Dedifferentiated amniotic fluid mesenchymal stem cell (primary cell): Measurements from ENCODE around the gene C3orf52.

Experiments
- DNase-seq: peaks from one replicate; pipeline ENCODE4 v3.0.0-alpha.2; 2016; ENCODE audit errors: extremely low spot score

Gene C3orf52

GRCh38 chr3:112119962-112120836 lies 34.0 kb downstream of the C3orf52 start:
- DNase-seq, result no peak

GRCh38 chr3:112121577-112122547 lies 35.7 kb downstream of the C3orf52 start:
- DNase-seq, result no peak

- DNase-seq, result no peak
Measured at GRCh38 chr3:112122870-112123269, 36.7 kb downstream of the C3orf52 start.

DNA sequence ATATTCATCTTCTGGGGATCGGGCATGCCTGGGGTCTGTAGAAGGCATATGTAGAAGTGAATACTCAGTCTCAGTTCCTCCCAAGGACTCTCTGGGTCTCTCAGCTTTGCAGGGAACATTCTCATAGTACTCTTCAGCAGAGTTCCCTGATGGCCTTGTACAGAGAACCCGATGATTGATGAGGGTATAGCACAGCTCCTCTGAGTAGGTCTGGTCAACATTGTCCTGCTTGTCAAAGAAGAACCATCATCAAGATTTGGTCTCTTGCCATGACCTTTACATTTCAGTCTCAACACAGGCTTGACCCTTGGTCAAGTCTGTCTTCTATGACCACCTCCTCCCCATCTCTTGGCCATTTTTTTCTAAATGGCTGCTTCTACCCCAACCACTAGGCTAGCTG lies 37.4 kb downstream of the C3orf52 start:
- no peak for DNase-seq

GRCh38 chr3:112124907-112125607 lies 38.9 kb downstream of the C3orf52 start:
- no peak for DNase-seq

- peak; percentile 52 for DNase-seq
Measured at GRCh38 chr3:112126511-112126911, 40.3 kb downstream of the C3orf52 start.

GRCh38 chr3:112127522-112128494 lies 41.6 kb downstream of the C3orf52 start:
- DNase-seq, result no peak

DNA sequence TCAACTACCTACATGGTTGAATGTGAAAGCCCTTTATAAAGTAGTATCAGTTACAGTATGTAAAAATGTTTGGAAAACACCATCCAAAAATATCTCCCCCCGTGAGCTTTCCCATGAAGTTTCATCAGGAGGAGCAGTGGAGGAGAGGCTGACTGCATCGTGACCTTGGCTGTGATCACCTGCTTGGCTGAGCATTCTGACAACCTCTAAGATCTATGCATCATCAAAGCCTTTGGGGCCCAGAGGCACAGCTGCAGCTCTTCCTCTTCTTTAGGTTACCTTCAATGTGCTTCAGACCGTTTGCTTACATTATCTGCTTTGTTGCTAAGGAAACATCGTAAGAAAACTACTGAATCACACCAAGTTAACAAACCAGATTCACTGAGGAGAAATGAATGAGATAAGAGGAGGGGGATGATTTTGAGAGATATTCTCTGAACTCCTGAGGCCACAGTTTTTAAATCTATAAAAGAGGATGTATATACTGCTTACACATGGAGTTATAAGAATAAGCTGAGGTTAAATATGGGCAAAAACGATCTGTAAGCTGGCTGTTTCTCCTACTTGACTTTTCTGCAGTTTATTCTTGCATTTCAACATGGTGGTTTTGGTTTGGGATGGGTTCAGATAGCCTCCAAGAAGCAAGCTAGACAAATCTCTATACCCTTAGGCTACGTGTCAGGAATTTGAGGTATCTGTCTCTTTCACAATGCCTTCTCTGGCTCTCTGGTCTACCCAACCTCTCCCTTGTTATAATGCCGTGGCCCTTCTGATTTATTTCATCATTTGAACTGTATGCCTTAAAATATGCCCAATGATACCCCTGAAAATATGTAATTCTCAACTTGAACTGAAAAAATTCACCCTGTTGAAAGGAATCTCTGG lies 42.9 kb downstream of the C3orf52 start:
- peak; percentile 54 for DNase-seq

DNA sequence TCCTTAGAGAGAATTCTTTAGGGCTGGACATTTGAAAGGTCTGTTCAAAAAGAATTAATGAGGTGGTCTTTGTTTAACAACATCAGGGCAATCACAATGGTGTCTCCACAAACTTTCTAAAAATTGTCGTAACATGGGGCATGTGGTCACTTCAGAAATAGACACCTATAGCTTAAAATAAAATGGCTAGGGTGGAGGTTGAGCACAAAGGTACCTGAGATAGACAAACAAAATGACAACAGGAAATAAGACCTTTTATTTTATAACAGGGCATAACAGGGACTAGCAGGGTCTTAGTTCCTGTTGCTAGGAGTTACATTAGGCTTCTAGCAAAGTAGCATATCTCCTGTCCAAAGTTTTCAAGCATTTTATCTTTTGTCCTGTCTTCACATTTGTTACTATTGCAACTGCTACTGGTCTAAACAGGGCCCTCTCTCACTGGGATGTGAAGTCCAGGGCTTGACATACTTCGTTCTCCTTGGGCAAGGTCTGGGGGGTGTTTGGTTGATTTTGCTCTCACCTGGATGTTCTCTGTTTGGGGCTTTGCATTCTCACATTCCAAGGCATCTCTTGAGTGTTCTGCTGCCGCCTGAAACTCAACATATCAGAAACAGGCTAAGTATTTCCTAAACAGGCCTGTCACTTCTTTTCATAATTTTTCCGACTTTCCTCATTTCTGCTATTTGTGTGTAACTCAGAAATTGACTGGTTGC lies 43.9 kb downstream of the C3orf52 start:
- DNase-seq, result no peak

DNA sequence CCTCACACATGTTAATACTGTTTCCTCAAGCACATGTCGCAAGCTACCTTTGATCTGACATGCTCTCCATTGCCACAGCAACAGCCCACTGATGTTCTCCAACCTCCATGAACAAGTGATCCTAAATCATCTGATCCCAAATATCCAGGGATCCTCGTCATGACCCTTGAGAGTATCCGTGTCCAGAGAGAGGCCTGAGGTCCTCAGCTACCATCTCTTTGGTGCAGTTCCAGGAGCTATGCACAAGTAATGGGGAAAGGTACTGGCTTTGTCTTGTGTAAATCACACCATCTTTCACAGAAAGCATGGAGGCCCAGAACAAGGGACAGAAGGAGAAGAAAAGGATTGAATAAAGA lies 44.4 kb downstream of the C3orf52 start:
- no peak for DNase-seq

DNA sequence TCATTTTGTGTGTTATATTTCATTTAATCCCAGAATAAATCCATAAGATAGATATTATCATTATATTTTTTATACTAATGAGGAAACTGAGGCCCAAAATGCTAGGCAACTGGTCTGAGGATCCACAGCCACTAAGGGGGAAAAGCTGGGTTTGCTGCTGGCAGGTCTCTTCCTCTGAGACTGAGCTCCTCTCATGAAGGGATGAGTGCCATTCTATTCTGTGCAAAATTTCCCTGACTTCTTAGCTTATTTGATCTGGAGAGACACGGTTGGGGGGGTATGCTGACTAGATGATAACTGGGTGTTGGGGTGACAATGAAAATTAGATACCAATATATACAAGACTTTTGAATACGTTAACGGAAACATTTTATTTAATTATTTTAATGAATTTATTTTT lies 44.9 kb downstream of the C3orf52 start:
- no peak for DNase-seq

DNA sequence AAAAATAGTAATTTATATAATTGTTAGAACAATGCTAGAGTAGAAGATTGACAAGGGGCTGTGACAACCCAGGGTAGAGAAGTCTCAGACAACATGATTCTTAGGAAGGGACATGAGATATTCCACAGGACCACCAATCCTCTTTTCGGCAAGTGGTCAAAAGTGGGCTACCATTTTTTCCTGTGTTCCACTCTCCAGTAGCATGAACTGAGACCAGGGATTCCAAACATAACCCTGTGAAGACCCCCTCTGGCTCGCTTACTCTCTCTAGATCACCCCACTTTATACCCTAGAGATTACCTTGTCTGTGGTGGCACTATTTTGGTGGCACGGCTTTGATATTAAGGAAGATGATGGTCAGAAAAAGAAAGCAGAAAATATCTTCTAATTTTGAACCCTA lies 45.9 kb downstream of the C3orf52 start:
- DNase-seq, result no peak

- DNase-seq, result no peak
Measured at GRCh38 chr3:112132554-112132953, 46.4 kb downstream of the C3orf52 start.

DNA sequence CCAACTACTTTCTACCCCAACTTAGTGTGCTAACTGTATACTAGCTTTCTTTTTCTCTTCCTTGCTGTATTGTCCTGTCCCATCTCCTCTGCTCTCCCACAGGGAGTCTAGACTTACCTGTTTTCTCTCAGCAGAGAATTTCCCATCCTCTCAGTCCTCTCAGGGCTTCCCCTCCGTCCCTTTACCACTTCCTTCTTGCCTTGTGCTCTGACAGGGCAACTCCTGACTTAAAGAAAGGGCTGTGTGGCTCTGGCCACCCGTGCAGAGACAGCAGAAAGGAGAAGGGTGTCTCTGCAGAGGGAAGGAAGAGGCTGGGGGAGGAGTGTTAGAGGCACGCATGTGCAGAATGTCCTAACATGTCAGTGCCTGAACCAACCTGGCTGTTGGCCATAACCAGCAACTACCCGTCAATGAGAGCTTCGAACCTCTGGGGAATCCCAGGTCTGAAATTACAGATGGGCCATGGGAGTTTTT lies 46.8 kb downstream of the C3orf52 start, which contains the start of gene GCSAM:
GCSAM (minus strand) TSS at position 274 of the 474 bp plus-strand sequence; CDS start at position 146, 128 bp downstream.
- no peak for DNase-seq

GRCh38 chr3:112133626-112134334 lies 47.6 kb downstream of the C3orf52 start:
- no peak for DNase-seq

GRCh38 chr3:112134335-112135124 lies 48.3 kb downstream of the C3orf52 start:
- no peak for DNase-seq

GRCh38 chr3:112136046-112136445 lies 49.9 kb downstream of the C3orf52 start:
- no peak for DNase-seq
